Esophagus muscularis mucosa (tissue), 3 donors: ENCODE data around the gene PRKD2.

Experiments
- POLR2A ChIP-seq: fragments of 450-650 bp; IDR thresholded peaks from one replicate; pipeline ENCODE4 v1.6.1; 2017; ENCODE audit warnings: antibody characterized with exemption, moderate library complexity, mild to moderate bottlenecking, low read depth
- POLR2AphosphoS5 ChIP-seq, 2 donors: sonication (generic); formaldehyde crosslinking; IDR thresholded peaks; one replicate each; pipeline ENCODE4 v1.6.1; 2017; ENCODE audit warnings: antibody characterized with exemption in 2 of 2
- TF ChIP-seq, protein P1 (sequence below), 3 experiments: fragments of 200-600 bp in 2 of 3; fragments of 450-650 bp in 1 of 3; sonication (generic) in 2 of 3; IDR thresholded peaks; one replicate each; pipeline ENCODE4 v1.5.1; 2017 to 2019; ENCODE audit warnings: antibody characterized with exemption in 3 of 3, mild to moderate bottlenecking in 2 of 3, moderate library complexity in 1 of 3

DNA sequence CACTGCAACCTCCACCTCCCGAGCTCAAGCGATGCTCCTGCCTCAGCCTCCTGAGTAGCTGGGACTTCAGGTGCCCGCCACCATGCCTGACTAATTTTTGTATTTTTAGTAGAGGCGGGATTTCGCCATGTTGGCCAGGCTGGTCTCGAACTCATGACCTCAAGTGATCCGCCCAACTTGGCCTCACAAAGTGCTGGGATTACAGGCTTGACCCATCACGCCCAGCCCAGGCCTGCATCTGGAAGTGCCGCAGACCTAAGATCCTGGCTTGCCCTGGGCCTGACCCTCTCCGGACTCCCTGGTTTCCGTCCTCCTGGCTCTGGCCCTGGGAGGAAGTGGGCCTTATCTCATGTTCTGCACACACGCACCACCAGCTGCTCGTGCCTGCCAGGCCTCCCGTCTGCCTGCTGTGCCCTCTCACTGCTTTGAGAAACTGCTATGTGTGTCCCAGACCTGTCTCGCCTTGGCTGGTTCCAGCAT is 87.3 kb downstream of the PRKD2 start:
- TF ChIP-seq, protein P1, sequence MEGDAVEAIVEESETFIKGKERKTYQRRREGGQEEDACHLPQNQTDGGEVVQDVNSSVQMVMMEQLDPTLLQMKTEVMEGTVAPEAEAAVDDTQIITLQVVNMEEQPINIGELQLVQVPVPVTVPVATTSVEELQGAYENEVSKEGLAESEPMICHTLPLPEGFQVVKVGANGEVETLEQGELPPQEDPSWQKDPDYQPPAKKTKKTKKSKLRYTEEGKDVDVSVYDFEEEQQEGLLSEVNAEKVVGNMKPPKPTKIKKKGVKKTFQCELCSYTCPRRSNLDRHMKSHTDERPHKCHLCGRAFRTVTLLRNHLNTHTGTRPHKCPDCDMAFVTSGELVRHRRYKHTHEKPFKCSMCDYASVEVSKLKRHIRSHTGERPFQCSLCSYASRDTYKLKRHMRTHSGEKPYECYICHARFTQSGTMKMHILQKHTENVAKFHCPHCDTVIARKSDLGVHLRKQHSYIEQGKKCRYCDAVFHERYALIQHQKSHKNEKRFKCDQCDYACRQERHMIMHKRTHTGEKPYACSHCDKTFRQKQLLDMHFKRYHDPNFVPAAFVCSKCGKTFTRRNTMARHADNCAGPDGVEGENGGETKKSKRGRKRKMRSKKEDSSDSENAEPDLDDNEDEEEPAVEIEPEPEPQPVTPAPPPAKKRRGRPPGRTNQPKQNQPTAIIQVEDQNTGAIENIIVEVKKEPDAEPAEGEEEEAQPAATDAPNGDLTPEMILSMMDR (IDR thresholded peaks at IDR 0.05): no peak
- TF ChIP-seq POLR2AphosphoS5 (IDR thresholded peaks at IDR 0.05): no peak
- TF ChIP-seq POLR2A: no peak
